A549 (cell line): Measurements from ENCODE around the gene KPTN.

ENCODE experiments used
- CTCF ChIP-seq: fragments of >200 bp; sonication (Bioruptor Twin); formaldehyde crosslinking; IDR thresholded peaks from 3 replicates; pipeline ENCODE4 v1.5.1; 2016
- EP300 ChIP-seq, 2 experiments: fragments of >200 bp; sonication (Bioruptor Twin); formaldehyde crosslinking; IDR thresholded peaks; 2 replicates in 1 of 2; 3 replicates in 1 of 2; pipeline ENCODE4 v1.6.1; 2016 to 2017
- ESRRA ChIP-seq: fragments of 150-350 bp; IDR thresholded peaks from 2 replicates; pipeline ENCODE4 v1.6.1; 2014; ENCODE audit warnings: mild to moderate bottlenecking, low read length, borderline replicate concordance
- HMGXB4 ChIP-seq: fragments of 250-450 bp; sonication (Bioruptor Pico); IDR thresholded peaks from 2 replicates; pipeline ENCODE4 v1.5.0; 2021; ENCODE audit warnings: mild to moderate bottlenecking, moderate library complexity, borderline replicate concordance
- MAFK ChIP-seq: fragments of 450-650 bp; IDR thresholded peaks from 2 replicates; pipeline ENCODE4 v1.6.1; 2014; ENCODE audit not compliant: partially characterized antibody
- POLR2A ChIP-seq: IDR thresholded peaks from 2 replicates; pipeline ENCODE4 v1.6.1; 2012; ENCODE audit warnings: mild to moderate bottlenecking, low read length
- POLR2AphosphoS2 ChIP-seq: conservative IDR thresholded peaks from 2 replicates; pipeline ENCODE4 v1.6.1; 2012; ENCODE audit warnings: low read length, improper control_type of control experiment, inconsistent platforms
- RFX5 ChIP-seq: fragments of 450-650 bp; IDR thresholded peaks from 2 replicates; pipeline ENCODE4 v1.7.1; 2014; ENCODE audit warnings: antibody characterized with exemption, mild to moderate bottlenecking, moderate library complexity

GRCh38 chr19:47444388-47444821 lies 39.6 kb downstream of the KPTN start:
- no peak for TF ChIP-seq CTCF
- TF ChIP-seq POLR2A = no peak
- no peak for TF ChIP-seq POLR2AphosphoS2
- TF ChIP-seq HMGXB4 = no peak
- no peak for TF ChIP-seq MAFK
- TF ChIP-seq EP300 (IDR thresholded peaks at IDR 0.05) = no peak
- TF ChIP-seq ESRRA = no peak
- no peak for TF ChIP-seq RFX5
